Measurements from ENCODE around the gene PPM1B. TPM values are rescaled to one million over a fixed set of nuclear protein-coding genes. Genes with fewer than 3 reads are reported as not detected.

Gene PPM1B
- total RNA-seq, 4 donors from 2014 or later: 28.3 to 63.9 (median 37.9) TPM

- TF ChIP-seq CTCF (IDR thresholded peaks at IDR 0.05): no peak
- TF ChIP-seq POLR2A (IDR thresholded peaks at IDR 0.05): no peak
- no peak for TF ChIP-seq POLR2AphosphoS5 (IDR thresholded peaks at IDR 0.05)
- TF ChIP-seq EP300 (IDR thresholded peaks at IDR 0.05): no peak
- no peaks in the 10 kb centered on the region for H3K9me3 ChIP-seq
- no peak overlapping the region for H3K4me3 ChIP-seq
- peaks cover 15% of the 10 kb centered on the region for H3K4me1 ChIP-seq
- H3K27ac ChIP-seq: peak overlapping the region; percentile 84
- 89% methylated on average over 3 of the region's 3 CpGs for WGBS
- no peaks in the 10 kb centered on the region for H3K27me3 ChIP-seq
- H3K36me3 ChIP-seq: no peaks in the 10 kb centered on the region
- no peak for DNase-seq (ENCODE audit: low spot score in 2 of 2)
Measured at GRCh38 chr2:44267269-44267795, 98.7 kb downstream of the PPM1B start.

- 62% methylated on average over 7 of the region's 7 CpGs for WGBS
- TF ChIP-seq POLR2A (IDR thresholded peaks at IDR 0.05): no peak
- TF ChIP-seq POLR2AphosphoS5 (IDR thresholded peaks at IDR 0.05): peak in 1 of 3 donors; percentile 65
- TF ChIP-seq CTCF (IDR thresholded peaks at IDR 0.05): no peak
- TF ChIP-seq EP300 (IDR thresholded peaks at IDR 0.05): no peak
- Histone ChIP-seq H3K4me1 (peaks cover 15% of the 10 kb centered on the region), H3K27ac (peak overlapping the region; percentile 84), H3K36me3 (no peaks in the 10 kb centered on the region), H3K4me3 (no peak overlapping the region), H3K27me3 (no peaks in the 10 kb centered on the region), H3K9me3 (no peaks in the 10 kb centered on the region)
- DNase-seq (ENCODE audit: low spot score in 2 of 2): no peak
Measured at GRCh38 chr2:44267796-44268648, 99.3 kb downstream of the PPM1B start.

GRCh38 chr2:44269831-44270230 lies 101.2 kb downstream of the PPM1B start:
- 44% methylated on average over 1 of the region's 1 CpG for WGBS
- H3K27ac ChIP-seq: peak overlapping the region; percentile 84
- no peak overlapping the region for H3K4me3 ChIP-seq
- peaks cover 15% of the 10 kb centered on the region for H3K4me1 ChIP-seq
- no peak for TF ChIP-seq EP300 (IDR thresholded peaks at IDR 0.05)
- H3K36me3 ChIP-seq: no peaks in the 10 kb centered on the region
- DNase-seq (ENCODE audit: low spot score in 2 of 2): no peak
- no peaks in the 10 kb centered on the region for H3K27me3 ChIP-seq
- no peaks in the 10 kb centered on the region for H3K9me3 ChIP-seq

GRCh38 chr2:44271296-44271695 lies 102.6 kb downstream of the PPM1B start:
- TF ChIP-seq CTCF (IDR thresholded peaks at IDR 0.05) (no peak), EP300 (IDR thresholded peaks at IDR 0.05) (no peak), POLR2A (IDR thresholded peaks at IDR 0.05) (no peak), POLR2AphosphoS5 (IDR thresholded peaks at IDR 0.05) (no peak)
- 96% methylated on average over 7 of the region's 7 CpGs for WGBS
- peaks cover 21% of the 10 kb centered on the region for H3K4me1 ChIP-seq
- H3K27ac ChIP-seq: no peak overlapping the region
- no peak overlapping the region for H3K4me3 ChIP-seq
- no peak for DNase-seq (ENCODE audit: low spot score in 2 of 2)
- no peaks in the 10 kb centered on the region for H3K9me3 ChIP-seq
- no peaks in the 10 kb centered on the region for H3K27me3 ChIP-seq
- H3K36me3 ChIP-seq: no peaks in the 10 kb centered on the region

- H3K9me3 ChIP-seq: no peaks in the 10 kb centered on the region
- TF ChIP-seq CTCF (IDR thresholded peaks at IDR 0.05): no peak
- TF ChIP-seq POLR2A (IDR thresholded peaks at IDR 0.05): no peak
- no peak for TF ChIP-seq EP300 (IDR thresholded peaks at IDR 0.05)
- no peak for TF ChIP-seq POLR2AphosphoS5 (IDR thresholded peaks at IDR 0.05)
- no peak overlapping the region for H3K4me3 ChIP-seq
- no peak for DNase-seq (ENCODE audit: low spot score in 2 of 2)
- H3K27ac ChIP-seq: no peak overlapping the region
- H3K36me3 ChIP-seq: no peaks in the 10 kb centered on the region
- H3K4me1 ChIP-seq: peaks cover 14% of the 10 kb centered on the region
- H3K27me3 ChIP-seq: no peaks in the 10 kb centered on the region
- 43% methylated on average over 3 of the region's 3 CpGs for WGBS
Measured at GRCh38 chr2:44273076-44273475, 104.4 kb downstream of the PPM1B start.
